ENCODE data around the gene AKAP3. TPM values are rescaled to one million over a fixed set of nuclear protein-coding genes. Genes with fewer than 3 reads are reported as not detected.

The AKAP3 gene
- total RNA-seq, 2 donors from 2014 or later = 3.4 to 8.2 TPM

DNA sequence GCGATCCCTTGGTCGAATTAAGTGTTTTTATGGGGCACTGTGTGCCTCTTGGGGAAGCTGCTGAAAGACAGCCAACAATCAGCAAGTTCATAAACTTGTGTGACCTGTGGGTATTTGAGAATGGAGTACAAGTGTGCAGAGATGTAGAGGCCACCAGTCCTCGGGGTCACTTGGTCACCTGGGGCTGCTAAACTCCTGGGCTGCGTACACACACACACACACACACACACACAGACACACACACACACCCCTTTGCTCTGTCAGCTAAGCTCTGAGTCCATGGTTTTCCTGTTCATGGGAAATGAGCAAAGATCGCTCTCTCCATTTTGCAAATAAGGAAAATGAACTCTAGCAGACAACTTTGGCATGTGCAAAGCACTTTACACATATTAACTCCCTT lies 62.4 kb downstream of the AKAP3 start:
- Histone ChIP-seq H3K27ac (no peak overlapping the region), H3K4me3 (no peak overlapping the region), H3K36me3 (replicated peaks in 1 of 2; ENCODE audit: insufficient read depth in 1 of 2, low read depth in 2 of 2) (no peaks in the 10 kb centered on the region), H3K9me3 (no peaks in the 10 kb centered on the region), H3K27me3 (no peaks in the 10 kb centered on the region), H3K4me1 (no peaks in the 10 kb centered on the region)
- TF ChIP-seq, protein P1, sequence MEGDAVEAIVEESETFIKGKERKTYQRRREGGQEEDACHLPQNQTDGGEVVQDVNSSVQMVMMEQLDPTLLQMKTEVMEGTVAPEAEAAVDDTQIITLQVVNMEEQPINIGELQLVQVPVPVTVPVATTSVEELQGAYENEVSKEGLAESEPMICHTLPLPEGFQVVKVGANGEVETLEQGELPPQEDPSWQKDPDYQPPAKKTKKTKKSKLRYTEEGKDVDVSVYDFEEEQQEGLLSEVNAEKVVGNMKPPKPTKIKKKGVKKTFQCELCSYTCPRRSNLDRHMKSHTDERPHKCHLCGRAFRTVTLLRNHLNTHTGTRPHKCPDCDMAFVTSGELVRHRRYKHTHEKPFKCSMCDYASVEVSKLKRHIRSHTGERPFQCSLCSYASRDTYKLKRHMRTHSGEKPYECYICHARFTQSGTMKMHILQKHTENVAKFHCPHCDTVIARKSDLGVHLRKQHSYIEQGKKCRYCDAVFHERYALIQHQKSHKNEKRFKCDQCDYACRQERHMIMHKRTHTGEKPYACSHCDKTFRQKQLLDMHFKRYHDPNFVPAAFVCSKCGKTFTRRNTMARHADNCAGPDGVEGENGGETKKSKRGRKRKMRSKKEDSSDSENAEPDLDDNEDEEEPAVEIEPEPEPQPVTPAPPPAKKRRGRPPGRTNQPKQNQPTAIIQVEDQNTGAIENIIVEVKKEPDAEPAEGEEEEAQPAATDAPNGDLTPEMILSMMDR (IDR thresholded peaks at IDR 0.05) = no peak
- no peak for TF ChIP-seq POLR2A (IDR thresholded peaks at IDR 0.05)
- intact Hi-C loops (cut with DNase I) = no loop called here
- 41 to 48% methylated on average over 5 of the region's 5 CpGs for WGBS, 2 donors
- DNase-seq = no peak
- no peak for ATAC-seq

DNA sequence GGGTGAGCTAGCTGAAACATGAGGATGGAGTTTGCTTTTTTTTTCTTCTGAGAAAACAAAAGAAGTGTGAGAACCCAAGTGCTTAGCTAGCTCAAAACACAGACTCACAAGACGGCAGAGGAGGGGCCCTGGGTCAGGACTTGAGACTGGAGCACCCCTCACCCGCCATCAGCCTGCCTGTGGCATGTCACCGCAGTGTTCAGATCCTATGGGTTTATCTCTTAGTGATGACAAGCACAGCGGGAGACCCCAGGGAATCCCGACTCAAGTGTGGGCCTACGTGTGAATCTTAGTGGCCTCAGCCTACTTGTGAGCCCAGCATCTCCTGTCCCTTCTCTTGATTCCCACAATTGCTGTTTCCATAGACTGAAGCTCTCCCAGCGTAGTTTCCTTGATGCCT lies 64.0 kb downstream of the AKAP3 start:
- ATAC-seq (no peak), DNase-seq (no peak)
- Histone ChIP-seq H3K4me1 (no peaks in the 10 kb centered on the region), H3K36me3 (replicated peaks in 1 of 2; ENCODE audit: insufficient read depth in 1 of 2, low read depth in 2 of 2) (no peaks in the 10 kb centered on the region), H3K4me3 (no peak overlapping the region), H3K9me3 (no peaks in the 10 kb centered on the region), H3K27ac (no peak overlapping the region), H3K27me3 (no peaks in the 10 kb centered on the region)
- intact Hi-C loops (cut with DNase I) = no loop called here
- 58 to 68% methylated on average over 7 of the region's 7 CpGs for WGBS, 2 donors
- no peak for TF ChIP-seq POLR2A (IDR thresholded peaks at IDR 0.05)
- TF ChIP-seq, protein P1 (IDR thresholded peaks at IDR 0.05) = no peak

DNA sequence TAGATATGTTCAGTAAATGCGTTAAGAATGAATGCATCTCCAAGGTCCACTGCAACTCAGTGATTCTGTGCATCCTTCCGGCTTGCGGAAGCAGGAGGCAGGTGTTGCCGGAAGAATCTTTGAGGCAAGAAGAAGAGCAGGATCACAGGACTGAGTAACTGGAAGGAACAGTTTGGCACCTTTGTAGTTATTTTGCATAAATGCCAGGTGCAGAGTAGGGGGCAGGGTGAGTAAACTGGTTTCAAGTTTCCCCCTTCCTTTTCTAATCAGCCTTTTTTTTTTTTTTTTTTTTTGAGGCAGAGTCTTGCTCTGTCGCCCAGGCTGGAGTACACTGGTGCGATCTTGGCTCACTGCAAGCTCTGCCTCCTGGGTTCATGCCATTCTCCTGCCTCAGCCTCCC lies 64.6 kb downstream of the AKAP3 start:
- TF ChIP-seq, protein P1 (IDR thresholded peaks at IDR 0.05) = no peak
- no peak for TF ChIP-seq POLR2A (IDR thresholded peaks at IDR 0.05)
- intact Hi-C loops (cut with DNase I) = no loop called here
- no peak overlapping the region for H3K27ac ChIP-seq
- H3K4me1 ChIP-seq = no peaks in the 10 kb centered on the region
- H3K4me3 ChIP-seq = no peak overlapping the region
- H3K9me3 ChIP-seq = no peaks in the 10 kb centered on the region
- 77 to 79% methylated on average over 5 to 6 of the region's 6 CpGs for WGBS, 2 donors
- no peaks in the 10 kb centered on the region for H3K27me3 ChIP-seq
- ATAC-seq (no peak), DNase-seq (no peak)
- no peaks in the 10 kb centered on the region for H3K36me3 ChIP-seq (replicated peaks in 1 of 2; ENCODE audit: insufficient read depth in 1 of 2, low read depth in 2 of 2)

DNA sequence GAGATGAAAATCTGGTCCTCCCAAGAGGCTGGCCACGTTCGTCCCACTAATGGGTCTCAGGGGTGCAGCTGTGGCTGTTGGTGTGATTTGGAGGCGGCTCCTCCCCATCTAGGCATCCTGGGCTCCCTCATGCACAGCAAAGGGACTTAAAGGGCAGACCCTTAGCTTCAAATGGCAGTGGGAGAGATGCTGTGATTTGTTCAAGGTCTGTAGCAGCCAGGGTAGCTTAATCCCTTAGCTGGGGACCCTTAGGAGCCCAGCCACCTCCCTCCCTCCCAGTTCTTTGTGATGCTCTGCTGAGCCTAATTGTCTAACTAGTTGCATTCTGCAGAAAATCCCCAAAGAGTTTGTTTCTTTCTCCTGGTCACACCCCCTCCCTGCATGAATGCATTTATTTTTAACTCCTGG lies 68.6 kb downstream of the AKAP3 start:
- TF ChIP-seq, protein P1 (IDR thresholded peaks at IDR 0.05) = no peak
- TF ChIP-seq POLR2A (IDR thresholded peaks at IDR 0.05) = no peak
- intact Hi-C loops (cut with DNase I) = no loop called here
- ATAC-seq = no peak
- H3K27ac ChIP-seq = no peak overlapping the region
- H3K36me3 ChIP-seq (replicated peaks in 1 of 2; ENCODE audit: insufficient read depth in 1 of 2, low read depth in 2 of 2) = no peaks in the 10 kb centered on the region
- H3K4me3 ChIP-seq = no peak overlapping the region
- H3K4me1 ChIP-seq = no peaks in the 10 kb centered on the region
- H3K27me3 ChIP-seq = no peaks in the 10 kb centered on the region
- no peak for DNase-seq
- WGBS, 2 donors = 40 to 45% methylated on average over 2 to 3 of the region's 3 CpGs
- no peaks in the 10 kb centered on the region for H3K9me3 ChIP-seq

GRCh38 chr12:4579305-4580102 lies 69.3 kb downstream of the AKAP3 start:
- Histone ChIP-seq H3K9me3 (no peaks in the 10 kb centered on the region), H3K4me1 (no peaks in the 10 kb centered on the region), H3K27me3 (no peaks in the 10 kb centered on the region), H3K4me3 (no peak overlapping the region), H3K36me3 (replicated peaks in 1 of 2; ENCODE audit: insufficient read depth in 1 of 2, low read depth in 2 of 2) (no peaks in the 10 kb centered on the region), H3K27ac (no peak overlapping the region)
- WGBS, 2 donors = 31% methylated on average over 8 of the region's 8 CpGs
- TF ChIP-seq POLR2A (IDR thresholded peaks at IDR 0.05) = no peak
- TF ChIP-seq, protein P1 (IDR thresholded peaks at IDR 0.05) = peak in 2 of 7 experiments; percentile 14 to 19
- DNase-seq (peak in 1 of 4 donors; percentile 9), ATAC-seq (no peak)
- intact Hi-C loops (cut with DNase I) = no loop called here
